CD4-positive, CD25-positive, alpha-beta regulatory T cell (primary cell): Measurements from ENCODE around the gene RIMOC1. TPM values are rescaled to one million over a fixed set of nuclear protein-coding genes. Genes with fewer than 3 reads are reported as not detected.

Experiments
- ATAC-seq, 2 donors: fragments of 150-1000 bp; cut with Tn5 transposase; one replicate each; pipeline ENCODE4 v1.10.0; 2021; ENCODE audit warnings: low read depth in 2 of 2, moderate number of reproducible peaks in 2 of 2, moderate library complexity in 1 of 2
- DNase-seq, 3 donors: peaks; one replicate each; pipeline versions ENCODE4 v3.0.0 to v3.0.0-alpha.2; 2012 to 2022; ENCODE audit warnings: mixed read lengths in 1 of 3
- H3K27ac ChIP-seq: one replicate; pipeline ENCODE4 v1.7.0; 2013; ENCODE audit warnings: mild to moderate bottlenecking, low read length; ENCODE audit not compliant: insufficient read depth, poor library complexity, severe bottlenecking
- H3K27me3 ChIP-seq: one replicate; pipeline ENCODE4 v1.7.0; 2013; ENCODE audit warnings: low read length; ENCODE audit not compliant: control insufficient read depth, insufficient read depth
- H3K36me3 ChIP-seq: one replicate; pipeline ENCODE4 v1.7.0; 2013; ENCODE audit warnings: mild to moderate bottlenecking, low read length, moderate library complexity; ENCODE audit not compliant: control insufficient read depth, insufficient read depth
- H3K4me1 ChIP-seq: 2 replicates; pipeline ENCODE4 v1.7.0; 2013; ENCODE audit warnings: mild to moderate bottlenecking, low read length; ENCODE audit not compliant: insufficient read depth, control insufficient read depth, poor library complexity, severe bottlenecking
- H3K4me3 ChIP-seq: one replicate; pipeline ENCODE4 v1.7.0; 2013; ENCODE audit warnings: low read depth, mild to moderate bottlenecking, low read length, moderate library complexity
- H3K9me3 ChIP-seq, 2 experiments: 1 replicate in 1 of 2; 2 replicates in 1 of 2; pipeline ENCODE4 v1.7.0; 2013; ENCODE audit warnings: low read length in 2 of 2, mild to moderate bottlenecking in 1 of 2, moderate library complexity in 1 of 2; ENCODE audit not compliant: control insufficient read depth in 2 of 2
- H3K27ac Mint-ChIP-seq, 3 donors: one replicate each; pipeline ENCODE4 v1.8.0; 2020 to 2022; ENCODE audit warnings: mild to moderate bottlenecking in 3 of 3, mixed read lengths in 3 of 3, moderate library complexity in 2 of 3
- H3K27me3 Mint-ChIP-seq: one replicate; pipeline ENCODE4 v1.8.0; 2022; ENCODE audit warnings: mild to moderate bottlenecking, mixed read lengths
- H3K36me3 Mint-ChIP-seq: one replicate; pipeline ENCODE4 v1.8.0; 2020; ENCODE audit warnings: mixed read lengths
- H3K4me1 Mint-ChIP-seq, 4 donors: one replicate each; pipeline ENCODE4 v1.8.0; 2020 to 2022; ENCODE audit warnings: mixed read lengths in 4 of 4, mild to moderate bottlenecking in 1 of 4
- H3K4me3 Mint-ChIP-seq, 4 donors: one replicate each; pipeline ENCODE4 v1.8.0; 2020 to 2022; ENCODE audit warnings: mild to moderate bottlenecking in 4 of 4, mixed read lengths in 4 of 4, moderate library complexity in 3 of 4
- H3K9me3 Mint-ChIP-seq, 7 donors: one replicate each; pipeline ENCODE4 v1.8.0; 2020 to 2022; ENCODE audit warnings: mixed read lengths in 7 of 7, mild to moderate bottlenecking in 3 of 7, moderate library complexity in 2 of 7
- polyA plus RNA-seq, 4 donors: library from polyadenylated mRNA; unstranded; fragments of 300-500 nt; fragmentation: Illumina TruSeq; gene quantifications; one replicate each; pipeline ENCODE4 v1.2.3, GENCODE V29; 2021
- total RNA-seq: library from RNA; stranded (reverse); gene quantifications from one replicate; pipeline ENCODE4 v1.2.3, GENCODE V29; 2022

The RIMOC1 gene
- total and polyA plus RNA-seq, 5 donors from 2014 or later = 11.2 to 13.7 (median 12.1) TPM

- Mint-ChIP-seq H3K9me3 (peaks cover 0 to 3% (median 0%) of the 10 kb centered on the region in 7 donors), H3K4me1 (peaks cover 0 to 8% (median 5%) of the 10 kb centered on the region in 4 donors), H3K27ac (no peak overlapping the region), H3K27me3 (peaks cover 54% of the 10 kb centered on the region), H3K36me3 (no peaks in the 10 kb centered on the region), H3K4me3 (no peak overlapping the region)
- no peaks in the 10 kb centered on the region for H3K36me3 ChIP-seq
- DNase-seq (no peak), ATAC-seq (no peak)
- no peak overlapping the region for H3K27ac ChIP-seq
- no peaks in the 10 kb centered on the region for H3K9me3 ChIP-seq
- H3K4me1 ChIP-seq = no peaks in the 10 kb centered on the region
- H3K27me3 ChIP-seq = peaks cover 12% of the 10 kb centered on the region
- H3K4me3 ChIP-seq = no peak overlapping the region
These were observed 12.1 kb upstream of the RIMOC1 start for GRCh38 chr5:41892031-41892430.

GRCh38 chr5:41893074-41893851, 10.9 kb upstream of the RIMOC1 start:
- Mint-ChIP-seq H3K4me1 (peaks cover 0 to 8% (median 5%) of the 10 kb centered on the region in 4 donors), H3K9me3 (peaks cover 0 to 3% (median 0%) of the 10 kb centered on the region in 7 donors), H3K4me3 (no peak overlapping the region), H3K27me3 (peaks cover 53% of the 10 kb centered on the region), H3K27ac (no peak overlapping the region), H3K36me3 (no peaks in the 10 kb centered on the region)
- ATAC-seq (no peak), DNase-seq (peak in 1 of 3 donors; percentile 45)
- Histone ChIP-seq H3K9me3 (no peaks in the 10 kb centered on the region), H3K27ac (no peak overlapping the region), H3K36me3 (no peaks in the 10 kb centered on the region), H3K4me1 (no peaks in the 10 kb centered on the region), H3K4me3 (peak overlapping the region; percentile 37), H3K27me3 (peaks cover 9% of the 10 kb centered on the region)

GRCh38 chr5:41896230-41896629, 7.9 kb upstream of the RIMOC1 start:
- H3K27ac Mint-ChIP-seq = no peak overlapping the region
- Histone ChIP-seq H3K27ac (no peak overlapping the region), H3K27me3 (peaks cover 9% of the 10 kb centered on the region), H3K4me1 (no peaks in the 10 kb centered on the region), H3K4me3 (no peak overlapping the region), H3K36me3 (no peaks in the 10 kb centered on the region), H3K9me3 (no peaks in the 10 kb centered on the region)
- no peaks in the 10 kb centered on the region for H3K36me3 Mint-ChIP-seq
- H3K9me3 Mint-ChIP-seq = peaks cover 0 to 3% (median 0%) of the 10 kb centered on the region in 7 donors
- ATAC-seq (no peak), DNase-seq (no peak)
- no peak overlapping the region for H3K4me3 Mint-ChIP-seq
- H3K4me1 Mint-ChIP-seq = peaks cover 0 to 8% (median 5%) of the 10 kb centered on the region in 4 donors
- H3K27me3 Mint-ChIP-seq = peaks cover 56% of the 10 kb centered on the region

DNA sequence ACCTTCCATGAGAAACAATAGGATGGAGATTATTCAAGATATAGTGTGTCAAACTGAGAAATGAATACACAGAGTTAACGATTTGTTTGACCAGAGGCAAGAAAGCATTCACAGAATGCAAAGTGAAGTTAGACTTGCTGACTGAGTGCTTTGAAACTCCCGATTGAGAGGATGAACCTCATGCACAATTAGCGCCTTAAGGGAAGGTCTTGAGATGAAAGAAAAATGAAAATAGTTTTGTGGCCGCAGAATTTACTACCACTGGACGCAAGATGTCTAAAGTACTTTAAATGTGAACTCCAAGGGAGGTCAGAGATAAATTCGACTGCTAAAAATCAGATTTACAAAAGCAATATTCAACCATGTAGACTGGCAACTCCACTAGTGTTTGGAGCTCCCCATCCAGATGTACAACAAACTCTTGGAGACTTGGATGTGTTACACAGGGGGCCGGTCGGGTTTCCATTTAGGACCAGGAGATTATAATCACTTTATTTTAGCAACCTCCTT, 707 bp upstream of the RIMOC1 start:
- Mint-ChIP-seq H3K9me3 (peaks cover 0 to 3% (median 0%) of the 10 kb centered on the region in 7 donors), H3K27ac (peak overlapping the region; percentile 96 to 99 (median 98)), H3K27me3 (peaks cover 21% of the 10 kb centered on the region), H3K36me3 (peaks cover 6% of the 10 kb centered on the region), H3K4me1 (peaks cover 19 to 42% (median 31%) of the 10 kb centered on the region in 4 donors), H3K4me3 (peak overlapping the region; percentile 96 to 99 (median 98))
- H3K9me3 ChIP-seq = no peaks in the 10 kb centered on the region
- peak overlapping the region; percentile 86 for H3K27ac ChIP-seq
- no peak for DNase-seq
- peak overlapping the region; percentile 71 for H3K4me3 ChIP-seq
- H3K4me1 ChIP-seq = peaks cover 18% of the 10 kb centered on the region
- no peaks in the 10 kb centered on the region for H3K27me3 ChIP-seq
- no peak for ATAC-seq
- H3K36me3 ChIP-seq = peaks cover 6% of the 10 kb centered on the region

DNA sequence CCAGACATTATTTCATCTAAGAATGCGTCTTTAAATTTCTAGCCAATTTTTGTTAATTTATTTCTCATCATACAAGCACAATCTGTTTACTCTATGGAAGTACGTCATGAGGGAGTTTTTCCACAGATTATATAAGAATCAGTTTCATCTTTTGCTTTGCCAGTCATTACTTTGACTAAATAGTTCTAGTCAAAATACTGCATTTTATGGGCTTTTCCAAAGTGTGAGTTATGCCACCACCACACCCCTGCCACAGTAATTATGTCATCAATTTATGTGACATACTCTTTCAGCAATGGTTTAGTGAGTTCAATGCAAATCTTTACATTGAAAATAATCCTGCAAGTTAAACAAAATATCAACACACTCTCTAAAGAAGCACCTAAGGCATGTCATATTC, 2.0 kb downstream of the RIMOC1 start:
- Histone ChIP-seq H3K4me1 (peaks cover 18% of the 10 kb centered on the region), H3K27ac (peak overlapping the region; percentile 17), H3K9me3 (no peaks in the 10 kb centered on the region), H3K27me3 (no peaks in the 10 kb centered on the region), H3K36me3 (peaks cover 32% of the 10 kb centered on the region), H3K4me3 (no peak overlapping the region)
- Mint-ChIP-seq H3K36me3 (peaks cover 23% of the 10 kb centered on the region), H3K27ac (peak overlapping the region in 1 of 3 donors; percentile 18), H3K4me3 (peak overlapping the region in 1 of 4 donors; percentile 47), H3K4me1 (peaks cover 26 to 48% (median 32%) of the 10 kb centered on the region in 4 donors), H3K27me3 (peaks cover 10% of the 10 kb centered on the region), H3K9me3 (peaks cover 0 to 3% (median 0%) of the 10 kb centered on the region in 7 donors)
- no peak for DNase-seq
- no peak for ATAC-seq

DNA sequence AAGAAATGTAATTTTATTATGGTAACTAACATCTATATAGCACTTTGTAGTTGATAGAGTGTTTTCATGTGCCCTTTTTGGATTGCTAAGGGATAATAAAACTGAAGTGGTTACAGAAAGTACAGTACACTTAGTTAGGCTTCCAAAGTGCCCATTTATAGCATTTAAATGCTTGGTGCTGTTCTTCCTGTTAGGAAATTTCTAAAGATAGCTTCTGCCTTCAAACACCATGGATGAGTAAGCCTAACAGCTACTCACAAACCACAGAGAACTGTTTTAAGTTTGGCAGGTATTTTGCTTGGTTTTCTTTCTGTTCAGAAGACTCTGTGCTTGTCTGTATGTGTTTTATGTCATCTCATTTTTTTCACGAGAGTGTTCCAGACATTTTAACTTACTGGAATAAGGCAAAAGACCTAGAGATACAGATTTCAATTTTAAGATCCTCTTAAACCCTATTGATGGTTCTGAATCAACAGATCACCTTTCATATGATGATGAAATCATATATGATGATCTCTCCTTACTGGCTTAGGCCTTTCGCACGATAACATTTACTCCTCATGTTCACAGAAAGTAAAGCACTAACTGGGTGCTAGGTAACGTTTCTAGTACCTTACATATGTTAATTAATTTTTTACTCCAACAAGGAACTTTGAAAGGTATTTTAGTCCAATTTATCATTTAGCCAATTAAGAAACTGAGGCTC, 4.4 kb downstream of the RIMOC1 start:
- Histone ChIP-seq H3K9me3 (no peaks in the 10 kb centered on the region), H3K27me3 (no peaks in the 10 kb centered on the region), H3K4me1 (peaks cover 14% of the 10 kb centered on the region), H3K36me3 (peaks cover 55% of the 10 kb centered on the region), H3K4me3 (no peak overlapping the region), H3K27ac (no peak overlapping the region)
- Mint-ChIP-seq H3K27ac (no peak overlapping the region), H3K4me1 (peaks cover 26 to 48% (median 27%) of the 10 kb centered on the region in 4 donors), H3K27me3 (peaks cover 8% of the 10 kb centered on the region), H3K4me3 (no peak overlapping the region), H3K9me3 (peaks cover 0 to 3% (median 0%) of the 10 kb centered on the region in 7 donors), H3K36me3 (peaks cover 34% of the 10 kb centered on the region)
- DNase-seq (no peak), ATAC-seq (no peak)

DNA sequence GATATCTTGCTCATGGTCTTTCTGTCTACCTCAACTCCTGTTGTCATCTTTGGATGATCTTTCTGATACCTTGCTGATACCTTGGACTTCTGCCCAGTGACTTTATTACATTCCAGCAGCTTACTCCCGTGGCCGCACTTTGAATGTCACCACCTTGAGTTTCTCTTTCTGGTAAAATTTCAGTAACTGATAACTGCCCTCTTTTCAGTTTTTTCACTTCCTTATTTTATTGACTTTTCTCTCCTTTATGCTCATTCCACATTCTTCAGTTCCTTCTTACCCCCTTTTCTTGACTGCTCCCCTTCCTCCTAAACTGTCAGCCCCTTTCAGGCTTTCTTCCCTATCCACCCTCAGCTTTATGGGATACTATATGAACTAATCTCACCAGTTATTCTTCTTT, 14.0 kb downstream of the RIMOC1 start:
- no peak for DNase-seq
- H3K4me1 ChIP-seq = no peaks in the 10 kb centered on the region
- H3K36me3 ChIP-seq = peaks cover 65% of the 10 kb centered on the region
- H3K4me3 ChIP-seq = no peak overlapping the region
- H3K9me3 ChIP-seq = no peaks in the 10 kb centered on the region
- no peak overlapping the region for H3K4me3 Mint-ChIP-seq
- no peaks in the 10 kb centered on the region for H3K27me3 Mint-ChIP-seq
- H3K27me3 ChIP-seq = no peaks in the 10 kb centered on the region
- no peak overlapping the region for H3K27ac ChIP-seq
- H3K27ac Mint-ChIP-seq = peak overlapping the region in 2 of 3 donors; percentile 55 to 73
- H3K9me3 Mint-ChIP-seq = no peaks in the 10 kb centered on the region
- peaks cover 50% of the 10 kb centered on the region for H3K36me3 Mint-ChIP-seq
- peaks cover 2 to 29% (median 8%) of the 10 kb centered on the region in 4 donors for H3K4me1 Mint-ChIP-seq
- no peak for ATAC-seq
